GM18511 (cell line): Measurements from ENCODE around the gene SLPI.

Experiments
- ATAC-seq: cut with Tn5 transposase; IDR thresholded peaks from one replicate; pipeline ENCODE4 v1.9.1; 2021; ENCODE audit warnings: mild to moderate bottlenecking, moderate library complexity; ENCODE audit not compliant: unreplicated experiment

Gene SLPI

GRCh38 chr20:45218636-45219035 is 35.7 kb downstream of the SLPI start:
- no peak for ATAC-seq

- no peak for ATAC-seq
Observed at GRCh38 chr20:45218124-45218523, 36.2 kb downstream of the SLPI start.

GRCh38 chr20:45212836-45213235 is 41.5 kb downstream of the SLPI start:
- no peak for ATAC-seq

DNA sequence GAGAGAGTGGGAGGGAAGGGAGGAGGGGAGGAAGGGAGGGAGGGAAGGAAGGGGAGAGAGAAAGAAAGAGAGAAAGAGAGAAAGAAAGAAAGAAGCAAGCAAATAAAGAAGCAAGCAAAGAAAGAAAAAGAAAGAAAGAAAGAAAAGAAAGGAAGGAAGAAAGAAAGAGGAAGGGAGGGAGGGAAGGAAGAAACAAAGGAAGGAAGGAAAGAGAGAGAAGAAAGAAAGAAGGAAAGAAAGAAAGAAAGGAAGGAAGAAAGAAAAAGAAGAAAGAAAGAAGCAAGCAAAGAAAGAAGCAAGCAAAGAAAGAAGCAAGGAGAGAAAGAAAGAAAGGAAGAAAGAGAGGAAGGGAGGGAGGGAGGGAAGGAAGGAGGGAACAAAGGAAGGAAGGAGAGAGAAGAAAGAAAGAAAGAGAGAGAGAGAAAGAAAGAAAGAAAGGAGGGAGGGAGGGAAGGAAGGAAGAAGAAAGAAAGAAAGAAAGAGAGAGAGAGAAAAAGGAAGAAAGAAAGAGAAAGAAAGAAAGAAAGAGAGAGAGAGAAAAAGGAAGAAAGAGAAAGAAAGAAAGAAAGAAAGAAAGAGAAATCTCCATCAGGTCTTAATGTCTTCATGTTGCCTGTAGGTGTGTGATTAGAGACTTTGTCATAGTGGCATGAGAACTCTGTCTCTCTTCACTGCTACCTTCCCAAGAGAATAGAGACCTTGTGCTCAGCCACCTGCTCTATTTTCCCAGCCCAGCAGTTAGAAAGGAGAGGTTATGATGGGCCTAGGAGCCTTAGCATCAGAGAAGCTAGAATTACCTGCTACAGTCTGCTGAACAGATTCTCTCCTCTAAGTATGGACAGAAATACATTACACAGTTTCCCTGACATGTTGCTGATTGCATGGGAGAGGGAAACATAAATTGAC is 42.5 kb downstream of the SLPI start:
- ATAC-seq, result no peak

DNA sequence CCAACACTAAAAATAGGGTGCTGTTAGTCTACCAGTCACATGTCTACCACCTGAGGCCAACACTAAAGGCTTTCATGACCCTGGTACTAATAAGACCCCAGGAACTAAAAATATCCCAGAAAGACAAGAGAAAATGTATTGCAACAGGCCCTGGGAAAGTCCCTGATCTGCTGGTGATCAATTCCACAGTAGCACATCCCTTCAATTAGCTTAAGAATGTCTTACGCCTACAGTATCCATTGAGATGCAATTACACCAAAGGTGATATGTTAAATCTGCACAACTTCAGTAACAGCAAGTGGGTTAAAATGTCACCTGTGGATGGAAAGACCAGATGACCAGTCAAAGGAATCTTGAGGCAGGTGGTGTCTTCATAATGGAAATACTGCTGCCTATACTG is 44.4 kb downstream of the SLPI start:
- ATAC-seq, result no peak

DNA sequence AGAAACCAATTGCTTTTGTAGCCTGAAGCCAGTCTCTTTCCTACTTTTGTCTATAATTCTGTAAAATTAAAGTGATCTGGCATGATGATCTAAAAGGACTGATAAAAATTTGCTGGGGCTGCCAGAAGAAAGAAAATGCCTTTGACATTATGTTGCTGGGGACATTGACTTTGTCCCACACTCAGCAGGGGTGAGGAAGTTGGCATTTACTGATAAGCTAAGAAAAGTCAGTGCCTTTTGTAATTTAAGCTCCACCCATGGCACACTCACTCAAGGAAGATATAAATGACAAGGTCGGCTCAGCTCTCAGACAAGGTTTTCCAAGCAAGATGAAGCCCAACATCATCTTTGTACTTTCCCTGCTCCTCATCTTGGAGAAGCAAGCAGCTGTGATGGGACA is 47.6 kb downstream of the SLPI start, which contains the start of gene SEMG1:
TSS of gene SEMG1 (plus strand) at position 309 of the 400 bp plus-strand sequence. CDS start at position 330, 21 bp downstream.
- no peak for ATAC-seq
